ENCODE measurements around the gene TAGLN2.
A peak's percentile ranks its signal among the peaks of the same experiment; 100 is the strongest.

Gene TAGLN2

DNA sequence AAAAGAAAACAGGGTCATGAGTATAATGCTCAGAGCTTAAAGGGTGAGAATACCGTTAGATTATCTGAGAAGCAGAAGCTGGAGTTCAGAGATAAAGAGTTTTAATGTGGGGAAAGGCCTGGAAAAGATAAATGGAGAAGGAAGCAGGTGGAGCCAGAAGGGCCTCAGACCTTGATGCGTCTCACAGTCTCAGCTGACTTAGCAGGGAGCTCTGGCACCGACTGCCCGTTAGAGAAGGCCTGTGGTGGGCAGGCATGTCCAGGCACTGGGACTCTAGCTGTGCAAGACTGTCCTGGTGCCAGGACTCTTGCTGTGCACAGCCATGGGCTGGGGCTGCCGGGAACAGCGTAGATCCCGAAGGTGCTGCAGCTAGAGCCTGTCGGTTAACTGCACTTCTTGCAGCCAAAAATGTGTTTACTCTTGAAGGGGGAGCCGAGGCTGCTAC is 32.5 kb upstream of the TAGLN2 start:
- peaks cover 20% of the 10 kb centered on the region for H3K27me3 Mint-ChIP-seq (ENCODE audit: low read depth)
- H3K27ac Mint-ChIP-seq = no peak overlapping the region
- H3K4me3 Mint-ChIP-seq = no peak overlapping the region
- H3K9me3 Mint-ChIP-seq = no peaks in the 10 kb centered on the region
- no peaks in the 10 kb centered on the region for H3K36me3 Mint-ChIP-seq (ENCODE audit: low read depth)
- no peak for DNase-seq (ENCODE audit: low spot score)
- peaks cover 6% of the 10 kb centered on the region for H3K4me1 Mint-ChIP-seq (ENCODE audit: low read depth)

GRCh38 chr1:159955456-159955855 is 30.1 kb upstream of the TAGLN2 start:
- Mint-ChIP-seq H3K4me1 (ENCODE audit: low read depth) (peaks cover 6% of the 10 kb centered on the region), H3K27me3 (ENCODE audit: low read depth) (peaks cover 20% of the 10 kb centered on the region), H3K36me3 (ENCODE audit: low read depth) (no peaks in the 10 kb centered on the region)

GRCh38 chr1:159953536-159954515 is 28.5 kb upstream of the TAGLN2 start, which contains the start of gene SLAMF9:
SLAMF9 (minus strand) TSS chr1:159954237; CDS start chr1:159954137, 100 bp downstream.
- H3K27ac Mint-ChIP-seq = no peak within 1 kb of the TSS
- no peaks in the 10 kb centered on the region for H3K9me3 Mint-ChIP-seq
- no peak for DNase-seq (ENCODE audit: low spot score)
- peaks cover 27% of the 10 kb centered on the region for H3K27me3 Mint-ChIP-seq (ENCODE audit: low read depth)
- peaks cover 2% of the 10 kb centered on the region for H3K4me1 Mint-ChIP-seq (ENCODE audit: low read depth)
- no peaks in the 10 kb centered on the region for H3K36me3 Mint-ChIP-seq (ENCODE audit: low read depth)
- no peak within 1 kb of the TSS for H3K4me3 Mint-ChIP-seq

More at GRCh38 chr1:159955456-159955855, 30.1 kb upstream of the TAGLN2 start:
- no peak overlapping the region for H3K27ac Mint-ChIP-seq
- no peak for DNase-seq (ENCODE audit: low spot score)
- H3K9me3 Mint-ChIP-seq = no peaks in the 10 kb centered on the region
- H3K4me3 Mint-ChIP-seq = no peak overlapping the region

DNA sequence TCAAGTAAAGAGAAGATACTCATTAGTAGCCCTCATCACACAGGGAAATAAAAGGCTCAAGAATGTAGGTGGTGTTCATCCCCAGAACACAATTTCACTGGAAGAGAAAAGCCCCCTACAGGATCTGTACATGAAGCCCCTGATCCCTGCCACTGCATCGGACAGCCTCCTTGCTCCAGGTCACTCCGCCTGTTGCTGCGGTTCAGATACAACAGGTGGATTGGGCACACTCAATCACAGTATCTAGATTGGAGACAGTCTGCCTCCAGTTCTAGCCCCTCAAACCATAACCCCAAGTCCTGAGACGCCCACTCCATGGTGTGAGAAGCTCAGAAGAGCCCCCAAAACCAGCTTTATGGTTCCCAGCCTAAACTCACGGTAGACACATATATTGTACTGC is 27.6 kb upstream of the TAGLN2 start:
- no peaks in the 10 kb centered on the region for H3K36me3 Mint-ChIP-seq (ENCODE audit: low read depth)
- H3K27ac Mint-ChIP-seq = no peak overlapping the region
- H3K4me1 Mint-ChIP-seq (ENCODE audit: low read depth) = no peaks in the 10 kb centered on the region
- H3K9me3 Mint-ChIP-seq = no peaks in the 10 kb centered on the region
- no peak for DNase-seq (ENCODE audit: low spot score)
- H3K4me3 Mint-ChIP-seq = no peak overlapping the region
- peaks cover 34% of the 10 kb centered on the region for H3K27me3 Mint-ChIP-seq (ENCODE audit: low read depth)

DNA sequence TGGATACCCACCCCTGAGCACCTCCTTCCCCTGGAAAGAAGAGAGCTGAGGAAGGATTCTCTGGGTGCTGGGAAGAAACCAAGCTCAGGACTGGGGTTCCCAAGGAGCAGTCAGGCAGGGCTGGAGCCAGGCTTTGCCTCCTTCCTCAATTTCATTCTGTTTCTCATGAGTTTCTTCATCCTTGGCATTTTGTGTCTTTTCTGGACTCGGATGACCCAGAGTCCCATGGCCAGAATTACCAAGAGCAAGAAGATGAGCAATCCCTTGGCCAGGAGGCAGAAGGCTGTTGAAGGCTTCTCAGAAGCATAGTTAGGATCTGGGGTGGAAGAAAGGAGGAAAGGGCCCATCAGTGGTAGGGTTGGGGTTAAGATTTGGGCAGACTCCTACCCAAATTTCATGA is 26.2 kb upstream of the TAGLN2 start:
- H3K4me1 Mint-ChIP-seq (ENCODE audit: low read depth) = no peaks in the 10 kb centered on the region
- H3K9me3 Mint-ChIP-seq = no peaks in the 10 kb centered on the region
- no peak overlapping the region for H3K4me3 Mint-ChIP-seq
- no peaks in the 10 kb centered on the region for H3K36me3 Mint-ChIP-seq (ENCODE audit: low read depth)
- H3K27ac Mint-ChIP-seq = no peak overlapping the region
- H3K27me3 Mint-ChIP-seq (ENCODE audit: low read depth) = peaks cover 43% of the 10 kb centered on the region
- DNase-seq (ENCODE audit: low spot score) = no peak

DNA sequence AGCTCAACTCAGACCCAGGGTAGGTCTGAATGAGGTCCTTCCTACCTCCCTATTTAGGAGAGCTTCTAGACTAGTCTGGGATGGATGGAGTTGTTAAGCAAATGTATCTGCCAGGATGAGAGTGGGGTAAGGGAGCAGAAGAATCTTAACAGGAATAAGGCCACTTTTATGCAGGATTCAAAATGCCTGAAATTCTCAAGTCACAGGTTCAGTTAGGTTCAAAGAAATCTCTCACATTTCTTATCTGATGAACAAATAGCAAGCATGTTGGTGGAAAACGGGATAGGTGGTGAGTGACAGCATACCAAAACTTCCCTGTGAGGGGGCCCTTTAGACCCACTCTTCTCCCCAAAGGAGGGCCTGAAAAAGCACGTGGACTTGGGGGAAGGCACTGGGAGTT is 25.7 kb upstream of the TAGLN2 start:
- H3K27me3 Mint-ChIP-seq (ENCODE audit: low read depth) = peaks cover 45% of the 10 kb centered on the region
- H3K36me3 Mint-ChIP-seq (ENCODE audit: low read depth) = no peaks in the 10 kb centered on the region
- peaks cover 1% of the 10 kb centered on the region for H3K4me1 Mint-ChIP-seq (ENCODE audit: low read depth)
- no peak for DNase-seq (ENCODE audit: low spot score)
- H3K9me3 Mint-ChIP-seq = no peaks in the 10 kb centered on the region
- H3K27ac Mint-ChIP-seq = no peak overlapping the region
- H3K4me3 Mint-ChIP-seq = no peak overlapping the region

DNA sequence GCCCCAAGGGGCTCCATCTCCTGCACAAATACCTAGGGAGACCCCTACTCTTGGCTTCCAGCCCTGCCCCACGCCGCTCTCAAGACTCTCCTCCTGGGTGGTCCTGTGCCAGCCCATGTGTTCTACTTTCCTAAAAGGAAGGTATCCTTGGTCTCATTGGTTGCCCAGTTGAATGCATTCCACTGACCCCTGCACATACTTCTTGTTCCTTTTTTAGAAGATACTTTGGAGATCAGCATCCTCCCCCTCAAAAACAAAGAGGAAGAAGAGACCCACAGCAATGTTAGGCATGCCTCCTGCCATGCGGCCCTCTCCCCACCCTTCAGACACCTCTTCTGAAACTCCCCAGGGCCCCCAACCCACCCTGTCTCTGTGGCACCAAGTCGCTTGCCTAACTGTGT is 24.7 kb upstream of the TAGLN2 start:
- no peak for DNase-seq (ENCODE audit: low spot score)
- Mint-ChIP-seq H3K36me3 (ENCODE audit: low read depth) (no peaks in the 10 kb centered on the region), H3K27me3 (ENCODE audit: low read depth) (peaks cover 49% of the 10 kb centered on the region), H3K4me1 (ENCODE audit: low read depth) (peaks cover 4% of the 10 kb centered on the region), H3K4me3 (no peak overlapping the region), H3K27ac (no peak overlapping the region), H3K9me3 (no peaks in the 10 kb centered on the region)

DNA sequence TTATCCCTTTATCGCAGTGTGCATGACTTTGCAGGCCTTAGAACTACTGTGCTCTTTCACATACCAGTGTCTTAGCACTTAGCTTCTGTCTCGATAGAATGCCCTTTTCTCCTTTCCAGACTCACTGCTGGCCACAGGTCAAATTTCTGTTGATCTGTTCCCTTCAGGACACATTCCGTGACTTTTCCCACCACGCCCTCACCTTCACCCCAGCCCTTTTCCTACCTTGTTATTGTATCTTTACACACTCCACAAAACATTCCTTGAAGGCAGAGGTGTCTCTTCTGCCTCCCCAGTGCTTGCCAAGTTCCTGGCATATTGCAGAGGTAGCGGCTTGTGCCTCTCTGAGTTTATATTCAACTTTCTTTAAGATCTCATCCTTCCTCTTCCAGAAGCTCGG is 23.8 kb upstream of the TAGLN2 start:
- Mint-ChIP-seq H3K36me3 (ENCODE audit: low read depth) (no peaks in the 10 kb centered on the region), H3K27ac (no peak overlapping the region), H3K4me3 (no peak overlapping the region), H3K27me3 (ENCODE audit: low read depth) (peaks cover 53% of the 10 kb centered on the region), H3K9me3 (no peaks in the 10 kb centered on the region), H3K4me1 (ENCODE audit: low read depth) (peaks cover 4% of the 10 kb centered on the region)
- no peak for DNase-seq (ENCODE audit: low spot score)

- Mint-ChIP-seq H3K27ac (no peak overlapping the region), H3K36me3 (ENCODE audit: low read depth) (no peaks in the 10 kb centered on the region), H3K27me3 (ENCODE audit: low read depth) (peaks cover 57% of the 10 kb centered on the region)
Measured at GRCh38 chr1:159947942-159948341, 22.6 kb upstream of the TAGLN2 start.

DNA sequence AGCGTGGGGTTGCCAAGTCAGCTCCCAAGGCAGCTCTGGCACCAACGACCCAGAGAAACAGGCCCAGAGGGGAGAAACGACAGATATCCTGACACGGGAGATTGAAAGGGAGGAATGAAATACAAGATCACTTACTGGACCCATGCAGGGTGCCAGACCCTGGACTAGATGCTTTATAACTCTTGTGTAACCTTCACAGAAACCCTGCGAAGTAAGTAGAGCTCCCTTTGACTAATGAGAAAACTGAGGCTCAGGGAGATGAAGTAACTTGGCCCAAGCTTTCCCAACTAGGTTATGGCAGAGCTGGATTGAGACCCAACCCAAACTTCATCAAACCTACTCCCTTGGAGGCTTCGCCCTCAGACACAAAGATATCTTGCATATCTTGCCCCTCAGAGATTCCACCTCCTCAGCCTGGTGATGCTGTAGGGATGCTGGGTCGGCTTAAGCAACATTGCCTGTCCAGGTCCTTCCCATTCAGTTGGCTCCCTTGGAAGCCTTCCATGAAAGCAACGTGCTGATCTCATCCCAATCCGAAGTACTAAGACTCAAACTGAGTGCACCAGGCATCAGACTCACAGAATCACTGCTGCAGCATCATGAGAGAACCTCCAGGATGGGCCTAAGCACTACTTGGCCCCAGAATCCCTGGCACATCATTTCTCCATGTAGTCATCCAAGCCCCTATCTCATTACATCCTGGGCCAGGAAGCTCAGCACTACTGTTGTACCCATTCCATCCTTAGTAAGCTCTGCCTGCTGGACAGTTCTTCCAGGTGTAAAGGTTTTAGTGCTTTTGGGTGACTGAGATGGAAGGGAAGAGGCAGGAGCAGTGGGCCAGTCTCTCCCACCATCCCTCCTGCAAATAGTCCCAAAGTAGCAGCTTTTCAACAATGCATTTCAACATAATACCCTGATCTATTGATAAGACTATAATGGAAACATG is 21.2 kb upstream of the TAGLN2 start:
- Mint-ChIP-seq H3K36me3 (ENCODE audit: low read depth) (no peaks in the 10 kb centered on the region), H3K9me3 (no peaks in the 10 kb centered on the region), H3K27ac (no peak overlapping the region), H3K27me3 (ENCODE audit: low read depth) (peaks cover 62% of the 10 kb centered on the region), H3K4me1 (ENCODE audit: low read depth) (peaks cover 4% of the 10 kb centered on the region), H3K4me3 (no peak overlapping the region)
- DNase-seq (ENCODE audit: low spot score) = no peak

More at GRCh38 chr1:159947942-159948341, 22.6 kb upstream of the TAGLN2 start:
- no peak overlapping the region for H3K4me3 Mint-ChIP-seq
- H3K9me3 Mint-ChIP-seq = no peaks in the 10 kb centered on the region
- no peak for DNase-seq (ENCODE audit: low spot score)
- H3K4me1 Mint-ChIP-seq (ENCODE audit: low read depth) = peaks cover 4% of the 10 kb centered on the region

GRCh38 chr1:159945483-159946241 is 20.4 kb upstream of the TAGLN2 start, which contains the start of gene IGSF9:
IGSF9 (minus strand) TSS chr1:159945613; CDS start chr1:159943454, 2,159 bp downstream.
- H3K4me1 Mint-ChIP-seq (ENCODE audit: low read depth) = peaks cover 4% of the 10 kb centered on the region
- no peak within 1 kb of the TSS for H3K27ac Mint-ChIP-seq
- no peak for DNase-seq (ENCODE audit: low spot score)
- H3K9me3 Mint-ChIP-seq = no peaks in the 10 kb centered on the region
- H3K36me3 Mint-ChIP-seq (ENCODE audit: low read depth) = no peaks in the 10 kb centered on the region
- H3K27me3 Mint-ChIP-seq (ENCODE audit: low read depth) = peaks cover 59% of the 10 kb centered on the region
- peak within 1 kb of the TSS; percentile 55 for H3K4me3 Mint-ChIP-seq

DNA sequence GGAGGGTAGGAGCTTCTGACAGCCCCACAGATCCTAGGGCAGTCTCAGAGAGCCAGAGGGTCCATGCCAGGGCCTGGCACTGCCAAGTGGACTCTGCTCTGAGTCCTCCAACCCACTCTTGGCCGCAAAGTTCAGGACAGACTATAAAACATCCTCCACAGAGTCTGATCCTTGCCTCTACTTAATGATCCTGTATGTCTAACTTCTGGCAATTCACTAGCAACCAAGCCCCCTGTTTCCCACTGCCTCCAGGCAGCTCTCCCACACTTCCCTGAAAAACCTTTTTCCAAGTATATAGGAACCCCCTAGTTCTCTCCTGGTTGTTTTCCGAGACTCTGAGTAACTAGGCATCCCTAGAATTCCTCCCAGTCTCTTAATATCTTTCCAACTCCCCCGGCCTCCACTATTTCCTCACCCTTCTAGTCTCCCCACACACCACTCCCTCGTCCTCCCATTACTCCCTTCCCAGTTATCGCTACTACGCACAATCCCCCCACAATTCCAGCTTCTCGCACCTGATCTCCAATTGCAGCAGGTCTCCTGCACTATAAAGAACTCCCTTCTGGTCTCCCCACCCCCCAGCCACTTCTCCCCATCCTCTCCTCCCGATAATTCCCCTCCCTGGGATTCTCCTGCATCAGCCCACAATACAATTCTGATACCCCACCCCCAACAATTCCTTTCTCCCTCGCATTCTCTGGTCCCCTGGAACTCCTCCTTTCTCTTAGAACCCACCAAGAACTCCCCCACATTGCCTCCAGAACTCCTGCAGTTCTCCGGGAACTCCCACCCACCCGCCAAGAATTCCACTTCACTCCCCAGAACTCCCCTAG is 19.5 kb upstream of the TAGLN2 start:
- no peak overlapping the region for H3K27ac Mint-ChIP-seq
- H3K9me3 Mint-ChIP-seq = no peaks in the 10 kb centered on the region
- H3K27me3 Mint-ChIP-seq (ENCODE audit: low read depth) = peaks cover 59% of the 10 kb centered on the region

More for the DNA sequence above, 19.5 kb upstream of the TAGLN2 start:
- Mint-ChIP-seq H3K4me1 (ENCODE audit: low read depth) (peaks cover 6% of the 10 kb centered on the region), H3K36me3 (ENCODE audit: low read depth) (no peaks in the 10 kb centered on the region), H3K4me3 (peak overlapping the region; percentile 55)
- DNase-seq (ENCODE audit: low spot score) = no peak
